GM23248 (cell line): ENCODE results near the gene STX4.

Experiments
- EZH2 ChIP-seq: fragments of 200-600 bp; sonication (generic); IDR thresholded peaks from 2 replicates; pipeline ENCODE4 v1.6.1; 2018; ENCODE audit warnings: antibody characterized with exemption, mild to moderate bottlenecking; ENCODE audit not compliant: insufficient read depth, poor library complexity, severe bottlenecking
- EZH2phosphoT487 ChIP-seq: fragments of 200-600 bp; sonication (generic); IDR thresholded peaks from 2 replicates; pipeline ENCODE4 v1.6.1; 2018; ENCODE audit warnings: antibody characterized with exemption, moderate library complexity, mild to moderate bottlenecking, low read depth; ENCODE audit not compliant: insufficient read depth

- no peak for TF ChIP-seq EZH2
- no peak for TF ChIP-seq EZH2phosphoT487
Measured at GRCh38 chr16:30996324-30996984, 36.9 kb upstream of the STX4 start.
